IMR-90 (cell line): ENCODE data around the gene CCDC60.

Experiments used
- CHD1 ChIP-seq: IDR thresholded peaks from 2 replicates; pipeline ENCODE4 v1.6.1; 2012; ENCODE audit warnings: low read depth, low read length, improper control_type of control experiment
- MAFK ChIP-seq: IDR thresholded peaks from 2 replicates; pipeline ENCODE4 v1.6.1; 2012; ENCODE audit warnings: low read depth, low read length, improper control_type of control experiment
- MXI1 ChIP-seq: IDR thresholded peaks from 2 replicates; pipeline ENCODE4 v1.6.1; 2012; ENCODE audit warnings: low read depth, mild to moderate bottlenecking, low read length, moderate library complexity, borderline replicate concordance
- POLR2A ChIP-seq: IDR thresholded peaks from 2 replicates; pipeline ENCODE4 v1.6.1; 2012; ENCODE audit warnings: mild to moderate bottlenecking, low read depth, low read length
- RAD21 ChIP-seq: IDR thresholded peaks from 2 replicates; pipeline ENCODE4 v1.6.1; 2012; ENCODE audit warnings: low read length, improper control_type of control experiment
- RCOR1 ChIP-seq: IDR thresholded peaks from 2 replicates; pipeline ENCODE4 v1.6.1; 2012; ENCODE audit warnings: mild to moderate bottlenecking, low read length, improper control_type of control experiment; ENCODE audit not compliant: insufficient replicate concordance
- USF2 ChIP-seq: fragments of 150-350 bp; IDR thresholded peaks from 2 replicates; pipeline ENCODE4 v1.6.1; 2017; ENCODE audit warnings: mild to moderate bottlenecking, antibody characterized with exemption, low read length, low read depth
- TF ChIP-seq, protein P1 (sequence below): conservative IDR thresholded peaks from 2 replicates; pipeline ENCODE4 v1.5.1; 2012; ENCODE audit warnings: mild to moderate bottlenecking, low read depth, low read length, improper control_type of control experiment

DNA sequence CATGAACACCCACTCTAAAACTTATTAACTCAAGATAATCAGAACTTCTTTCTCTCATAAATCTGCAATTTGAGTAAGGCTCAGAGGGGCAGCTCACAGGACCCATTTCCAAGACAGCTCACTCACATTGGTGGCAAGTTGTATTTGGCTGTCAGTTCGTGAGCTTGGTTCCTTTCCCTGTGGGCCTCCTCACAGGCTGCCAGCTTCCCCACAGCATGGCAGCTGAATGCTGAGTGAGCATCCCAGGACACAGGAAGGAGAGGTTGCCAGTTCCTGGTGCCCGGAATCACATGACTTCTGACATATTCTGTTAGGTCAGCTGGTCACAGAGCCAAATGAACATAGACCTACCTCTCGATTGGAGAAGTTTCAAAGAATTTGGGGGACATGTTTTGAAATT is 142.4 kb downstream of the CCDC60 start:
- TF ChIP-seq, protein P1, sequence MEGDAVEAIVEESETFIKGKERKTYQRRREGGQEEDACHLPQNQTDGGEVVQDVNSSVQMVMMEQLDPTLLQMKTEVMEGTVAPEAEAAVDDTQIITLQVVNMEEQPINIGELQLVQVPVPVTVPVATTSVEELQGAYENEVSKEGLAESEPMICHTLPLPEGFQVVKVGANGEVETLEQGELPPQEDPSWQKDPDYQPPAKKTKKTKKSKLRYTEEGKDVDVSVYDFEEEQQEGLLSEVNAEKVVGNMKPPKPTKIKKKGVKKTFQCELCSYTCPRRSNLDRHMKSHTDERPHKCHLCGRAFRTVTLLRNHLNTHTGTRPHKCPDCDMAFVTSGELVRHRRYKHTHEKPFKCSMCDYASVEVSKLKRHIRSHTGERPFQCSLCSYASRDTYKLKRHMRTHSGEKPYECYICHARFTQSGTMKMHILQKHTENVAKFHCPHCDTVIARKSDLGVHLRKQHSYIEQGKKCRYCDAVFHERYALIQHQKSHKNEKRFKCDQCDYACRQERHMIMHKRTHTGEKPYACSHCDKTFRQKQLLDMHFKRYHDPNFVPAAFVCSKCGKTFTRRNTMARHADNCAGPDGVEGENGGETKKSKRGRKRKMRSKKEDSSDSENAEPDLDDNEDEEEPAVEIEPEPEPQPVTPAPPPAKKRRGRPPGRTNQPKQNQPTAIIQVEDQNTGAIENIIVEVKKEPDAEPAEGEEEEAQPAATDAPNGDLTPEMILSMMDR = no peak
- TF ChIP-seq RCOR1 (no peak), POLR2A (no peak), USF2 (no peak), CHD1 (no peak), RAD21 (no peak), MXI1 (no peak), MAFK (no peak)
